NCI-H748 treated with DMSO at 0.1 percent for 48 hours (cell line): ENCODE measurements around the gene AKT2.

Experiments
- DNase-seq: peaks from one replicate; lab custom pipeline; 2025; lab: John Stamatoyannopoulos, UW

AKT2 gene

GRCh38 chr19:40235238-40236025 lies 49.7 kb downstream of the AKT2 start:
- DNase-seq: no peak

GRCh38 chr19:40234429-40235237 lies 50.5 kb downstream of the AKT2 start:
- no peak for DNase-seq

- no peak for DNase-seq
Observed at GRCh38 chr19:40233811-40234389, 51.2 kb downstream of the AKT2 start.

GRCh38 chr19:40232949-40233810 lies 52.0 kb downstream of the AKT2 start:
- DNase-seq: no peak

GRCh38 chr19:40232479-40232878 lies 52.7 kb downstream of the AKT2 start:
- DNase-seq: no peak

- DNase-seq: no peak
Observed at GRCh38 chr19:40231544-40232424, 53.4 kb downstream of the AKT2 start.

- no peak for DNase-seq
Observed at GRCh38 chr19:40231057-40231456, 54.1 kb downstream of the AKT2 start.

GRCh38 chr19:40229926-40230417 lies 55.2 kb downstream of the AKT2 start:
- DNase-seq: no peak

GRCh38 chr19:40229484-40229883 lies 55.7 kb downstream of the AKT2 start:
- DNase-seq: no peak

- DNase-seq: no peak
Observed at GRCh38 chr19:40228863-40229262, 56.3 kb downstream of the AKT2 start.

- no peak for DNase-seq
Observed at GRCh38 chr19:40228346-40228745, 56.8 kb downstream of the AKT2 start.

- peak; percentile 16 for DNase-seq
Observed at GRCh38 chr19:40225440-40226305, 59.5 kb downstream of the AKT2 start.

GRCh38 chr19:40224342-40225150 lies 60.6 kb downstream of the AKT2 start:
- no peak for DNase-seq

- DNase-seq: peak; percentile 68
Observed at GRCh38 chr19:40223135-40223822, 61.9 kb downstream of the AKT2 start.

GRCh38 chr19:40221858-40222619 lies 63.1 kb downstream of the AKT2 start:
- DNase-seq: peak; percentile 94

GRCh38 chr19:40220674-40221073 lies 64.5 kb downstream of the AKT2 start:
- no peak for DNase-seq

GRCh38 chr19:40219721-40220276 lies 65.3 kb downstream of the AKT2 start:
- DNase-seq: peak; percentile 8
